Suprapubic skin (tissue), 4 donors: ENCODE results near the gene MSGN1. TPM values are rescaled to one million over a fixed set of nuclear protein-coding genes. Genes with fewer than 3 reads are reported as not detected.

Source experiments
- DNase-seq, 2 donors: peaks; one replicate each; pipeline ENCODE4 v3.0.0-alpha.2; 2019; ENCODE audit warnings: low spot score in 2 of 2
- H3K27ac ChIP-seq: fragments of 200-600 bp; sonication (generic); one replicate; pipeline ENCODE4 v1.5.1; 2019
- H3K27me3 ChIP-seq: fragments of 200-600 bp; sonication (generic); one replicate; pipeline ENCODE4 v1.5.1; 2019
- H3K36me3 ChIP-seq: fragments of 200-600 bp; sonication (generic); one replicate; pipeline ENCODE4 v1.5.1; 2019
- H3K4me1 ChIP-seq: fragments of 200-600 bp; sonication (generic); one replicate; pipeline ENCODE4 v1.5.1; 2019
- H3K4me3 ChIP-seq: fragments of 200-600 bp; sonication (generic); one replicate; pipeline ENCODE4 v1.5.1; 2019; ENCODE audit warnings: mild to moderate bottlenecking
- H3K9me3 ChIP-seq: fragments of 200-600 bp; sonication (generic); one replicate; pipeline ENCODE4 v1.5.1; 2019
- EP300 ChIP-seq: sonication (generic); formaldehyde crosslinking; IDR thresholded peaks from one replicate; pipeline ENCODE4 v1.6.1; 2017; ENCODE audit warnings: antibody characterized with exemption
- POLR2A ChIP-seq, 2 donors: fragments of 450-650 bp; IDR thresholded peaks; one replicate each; pipeline ENCODE4 v1.6.1; 2017; ENCODE audit warnings: antibody characterized with exemption in 2 of 2, mild to moderate bottlenecking in 2 of 2, moderate library complexity in 2 of 2
- POLR2AphosphoS5 ChIP-seq, 3 donors: sonication (generic); formaldehyde crosslinking; IDR thresholded peaks; one replicate each; pipeline ENCODE4 v1.6.1; 2017; ENCODE audit warnings: antibody characterized with exemption in 3 of 3
- WGBS: methylation state at CpG from one replicate; pipeline ENCODE4 v1.1.5; 2018; 5-methylcytosine and 5-hydroxymethylcytosine counted together
- total RNA-seq, 4 donors: library from RNA; depleted of rRNA; stranded (reverse); fragments of >200 nt; gene quantifications; one replicate each; pipeline ENCODE4 v1.1.0, GENCODE V29; 2016
- TF ChIP-seq, protein P1 (sequence below), 2 donors: fragments of 200-600 bp in 1 of 2; fragments of 450-650 bp in 1 of 2; sonication (generic) in 1 of 2; IDR thresholded peaks; one replicate each; pipeline ENCODE4 v1.5.1; 2016 to 2019; ENCODE audit warnings: antibody characterized with exemption in 2 of 2, mild to moderate bottlenecking in 1 of 2, moderate library complexity in 1 of 2

MSGN1 gene
- total RNA-seq, 4 donors from 2014 or later: not detected

DNA sequence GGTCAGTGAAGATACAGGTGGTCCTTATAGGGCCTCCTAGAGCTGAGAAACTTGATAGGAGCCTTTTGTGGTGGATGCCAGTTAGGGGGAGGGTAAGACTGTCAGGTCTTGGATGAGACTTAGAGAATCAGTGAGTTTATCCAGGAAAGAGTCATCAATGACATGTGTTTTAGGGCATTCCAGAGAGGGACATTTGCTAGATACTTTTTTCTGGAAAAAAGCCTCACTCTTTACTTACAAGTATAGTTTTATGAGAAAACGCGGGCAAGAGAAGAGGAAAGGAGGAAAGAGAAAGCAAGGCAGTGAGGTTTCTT lies 24.5 kb upstream of the MSGN1 start:
- H3K36me3 ChIP-seq: no peaks in the 10 kb centered on the region
- 61% methylated on average over 2 of the region's 2 CpGs for WGBS
- no peaks in the 10 kb centered on the region for H3K9me3 ChIP-seq
- no peaks in the 10 kb centered on the region for H3K4me1 ChIP-seq
- no peak overlapping the region for H3K27ac ChIP-seq
- TF ChIP-seq POLR2AphosphoS5 (IDR thresholded peaks at IDR 0.05) (no peak), EP300 (no peak), POLR2A (IDR thresholded peaks at IDR 0.05) (no peak)
- TF ChIP-seq, protein P1, sequence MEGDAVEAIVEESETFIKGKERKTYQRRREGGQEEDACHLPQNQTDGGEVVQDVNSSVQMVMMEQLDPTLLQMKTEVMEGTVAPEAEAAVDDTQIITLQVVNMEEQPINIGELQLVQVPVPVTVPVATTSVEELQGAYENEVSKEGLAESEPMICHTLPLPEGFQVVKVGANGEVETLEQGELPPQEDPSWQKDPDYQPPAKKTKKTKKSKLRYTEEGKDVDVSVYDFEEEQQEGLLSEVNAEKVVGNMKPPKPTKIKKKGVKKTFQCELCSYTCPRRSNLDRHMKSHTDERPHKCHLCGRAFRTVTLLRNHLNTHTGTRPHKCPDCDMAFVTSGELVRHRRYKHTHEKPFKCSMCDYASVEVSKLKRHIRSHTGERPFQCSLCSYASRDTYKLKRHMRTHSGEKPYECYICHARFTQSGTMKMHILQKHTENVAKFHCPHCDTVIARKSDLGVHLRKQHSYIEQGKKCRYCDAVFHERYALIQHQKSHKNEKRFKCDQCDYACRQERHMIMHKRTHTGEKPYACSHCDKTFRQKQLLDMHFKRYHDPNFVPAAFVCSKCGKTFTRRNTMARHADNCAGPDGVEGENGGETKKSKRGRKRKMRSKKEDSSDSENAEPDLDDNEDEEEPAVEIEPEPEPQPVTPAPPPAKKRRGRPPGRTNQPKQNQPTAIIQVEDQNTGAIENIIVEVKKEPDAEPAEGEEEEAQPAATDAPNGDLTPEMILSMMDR (IDR thresholded peaks at IDR 0.05): no peak
- H3K27me3 ChIP-seq: no peaks in the 10 kb centered on the region
- no peak for DNase-seq
- H3K4me3 ChIP-seq: no peak overlapping the region

DNA sequence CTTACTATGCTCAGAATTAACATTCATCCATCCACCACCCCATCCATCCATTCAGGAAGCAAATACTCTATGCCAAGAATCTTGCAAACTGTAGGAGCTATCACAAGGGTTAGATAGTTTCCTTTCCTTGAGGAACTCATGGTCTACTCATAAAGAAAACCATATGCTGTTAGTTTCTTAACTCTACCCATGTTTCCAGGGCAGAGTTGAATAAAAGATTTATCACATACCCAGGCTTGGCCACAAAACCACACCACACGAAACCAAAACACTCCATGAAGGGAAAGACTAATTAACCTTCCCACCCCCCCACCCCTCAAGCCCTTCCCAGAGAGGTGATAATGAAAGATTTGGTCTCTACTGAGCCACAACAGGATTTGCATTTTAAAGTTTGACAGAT lies 23.7 kb upstream of the MSGN1 start:
- Histone ChIP-seq H3K4me1 (no peaks in the 10 kb centered on the region), H3K27me3 (no peaks in the 10 kb centered on the region), H3K27ac (no peak overlapping the region), H3K9me3 (no peaks in the 10 kb centered on the region), H3K36me3 (no peaks in the 10 kb centered on the region), H3K4me3 (no peak overlapping the region)
- DNase-seq: no peak
- 30% methylated on average over 1 of the region's 1 CpG for WGBS
- no peak for TF ChIP-seq EP300
- no peak for TF ChIP-seq POLR2AphosphoS5 (IDR thresholded peaks at IDR 0.05)
- TF ChIP-seq POLR2A (IDR thresholded peaks at IDR 0.05): no peak
- TF ChIP-seq, protein P1 (IDR thresholded peaks at IDR 0.05): no peak

DNA sequence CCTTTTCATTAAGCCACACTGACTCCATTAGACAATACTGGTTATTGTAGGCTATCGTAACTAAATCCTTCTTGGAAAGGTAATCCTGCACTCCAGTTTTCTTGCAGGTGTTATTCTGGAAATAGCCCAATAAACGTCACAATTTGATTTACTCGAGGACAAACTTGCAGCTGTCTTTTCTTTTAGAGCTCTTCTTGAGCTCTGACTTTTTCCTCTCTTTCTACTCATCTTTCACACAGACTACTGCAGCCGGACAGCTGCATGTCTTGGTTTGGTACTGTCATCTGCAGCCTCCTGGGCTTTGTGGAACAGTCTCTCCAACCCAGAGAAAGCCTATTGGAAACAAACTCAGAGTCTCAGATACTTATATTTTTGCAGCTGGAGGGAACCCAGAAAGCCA lies 23.0 kb upstream of the MSGN1 start:
- TF ChIP-seq POLR2AphosphoS5 (IDR thresholded peaks at IDR 0.05) (no peak), EP300 (no peak), POLR2A (IDR thresholded peaks at IDR 0.05) (no peak)
- TF ChIP-seq, protein P1 (IDR thresholded peaks at IDR 0.05): no peak
- no peak for DNase-seq
- Histone ChIP-seq H3K27ac (no peak overlapping the region), H3K9me3 (no peaks in the 10 kb centered on the region), H3K27me3 (no peaks in the 10 kb centered on the region), H3K4me1 (no peaks in the 10 kb centered on the region), H3K36me3 (no peaks in the 10 kb centered on the region), H3K4me3 (no peak overlapping the region)
- WGBS: 45% methylated on average over 4 of the region's 4 CpGs

DNA sequence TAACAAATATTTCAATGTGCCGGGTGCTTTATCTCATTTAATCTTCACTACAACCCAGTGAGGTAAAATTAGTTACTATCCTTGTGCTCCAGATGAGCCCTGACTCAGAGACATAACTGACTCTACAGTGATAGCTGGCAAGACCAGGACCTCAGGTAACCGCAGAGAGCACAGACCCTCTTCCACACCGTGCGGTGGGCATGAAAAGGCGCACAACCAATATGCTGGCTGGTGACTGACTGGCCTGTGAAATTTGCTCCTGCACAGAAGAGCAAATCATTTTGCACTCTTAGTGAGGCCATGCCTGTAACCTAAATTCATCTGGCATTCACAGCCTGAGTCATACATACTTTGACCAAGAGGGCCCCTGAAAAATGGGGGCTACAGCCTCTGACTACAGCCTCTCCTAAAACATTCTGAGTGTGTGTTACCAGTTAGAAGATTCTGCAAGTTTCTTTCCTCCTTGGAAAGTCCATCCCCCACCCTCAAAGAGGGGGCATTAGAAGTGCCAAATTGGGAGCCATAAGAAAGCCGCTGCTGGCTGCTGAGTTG lies 22.4 kb upstream of the MSGN1 start:
- H3K9me3 ChIP-seq: no peaks in the 10 kb centered on the region
- no peak for DNase-seq
- no peaks in the 10 kb centered on the region for H3K36me3 ChIP-seq
- H3K4me3 ChIP-seq: no peak overlapping the region
- WGBS: 76% methylated on average over 6 of the region's 6 CpGs
- no peaks in the 10 kb centered on the region for H3K4me1 ChIP-seq
- H3K27ac ChIP-seq: no peak overlapping the region
- no peaks in the 10 kb centered on the region for H3K27me3 ChIP-seq
- TF ChIP-seq POLR2A (IDR thresholded peaks at IDR 0.05): no peak
- no peak for TF ChIP-seq EP300
- no peak for TF ChIP-seq POLR2AphosphoS5 (IDR thresholded peaks at IDR 0.05)
- TF ChIP-seq, protein P1 (IDR thresholded peaks at IDR 0.05): no peak

DNA sequence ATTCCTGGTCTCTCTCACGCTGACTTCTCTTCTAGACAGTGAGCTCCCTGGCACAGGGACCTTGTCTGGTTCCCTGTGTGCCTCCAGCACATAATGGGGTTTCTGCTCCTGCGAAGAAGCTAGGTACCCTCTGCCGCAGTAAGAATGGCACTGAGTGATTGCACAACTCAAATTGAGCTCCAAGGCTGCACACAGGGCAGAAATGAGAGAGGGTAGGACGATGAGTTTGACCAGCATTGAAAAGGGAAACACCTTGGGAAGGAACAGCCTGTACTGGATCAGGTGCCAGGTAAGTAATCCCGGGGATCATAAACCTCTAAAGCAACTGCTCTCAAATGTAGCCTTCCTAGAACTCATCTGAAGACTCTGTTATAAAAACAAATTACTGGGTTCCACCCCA lies 21.0 kb upstream of the MSGN1 start:
- no peaks in the 10 kb centered on the region for H3K4me1 ChIP-seq
- no peak for DNase-seq
- H3K27me3 ChIP-seq: no peaks in the 10 kb centered on the region
- H3K9me3 ChIP-seq: no peaks in the 10 kb centered on the region
- TF ChIP-seq, protein P1 (IDR thresholded peaks at IDR 0.05): no peak
- TF ChIP-seq EP300 (no peak), POLR2A (IDR thresholded peaks at IDR 0.05) (no peak), POLR2AphosphoS5 (IDR thresholded peaks at IDR 0.05) (no peak)
- no peaks in the 10 kb centered on the region for H3K36me3 ChIP-seq
- no peak overlapping the region for H3K27ac ChIP-seq
- H3K4me3 ChIP-seq: no peak overlapping the region
- 70% methylated on average over 5 of the region's 5 CpGs for WGBS
